Stimulated activated CD4-positive, alpha-beta T cell treated with anti-CD3 and anti-CD28 coated beads, Interleukin-15, amount 100 ng/mL, for 48 hours (primary cell): ENCODE results near the gene MRPL50.
"Not testable (repeated sequence)": the region's sequence is repeated elsewhere in the genome, so short reads cannot be mapped to it uniquely, and the experiment has no call there.

ENCODE experiments used
- DNase-seq, 2 donors: peaks; one replicate each; pipeline ENCODE4 v3.0.0-alpha.2; 2020; ENCODE audit warnings: low read depth in 2 of 2

The MRPL50 gene

DNA sequence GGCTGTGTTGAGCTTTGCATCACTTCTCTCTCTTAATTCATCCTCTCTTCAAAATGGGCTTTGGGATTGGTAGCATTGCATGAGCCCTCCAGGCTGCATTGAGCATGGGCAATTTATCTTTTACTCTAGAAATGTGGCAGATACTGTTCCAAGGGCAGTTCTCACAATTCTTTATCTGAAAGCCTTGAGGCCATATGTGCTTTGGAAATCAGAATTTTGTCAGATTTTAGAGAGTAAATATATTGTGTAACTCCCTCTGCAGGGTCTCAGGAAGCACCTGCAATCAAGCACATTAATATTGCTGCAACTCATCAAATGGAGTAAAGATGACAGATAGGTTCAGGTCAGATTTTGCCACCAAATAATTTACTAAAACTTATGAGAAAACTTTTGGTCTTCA is 19.6 kb upstream of the MRPL50 start:
- no peak for DNase-seq

DNA sequence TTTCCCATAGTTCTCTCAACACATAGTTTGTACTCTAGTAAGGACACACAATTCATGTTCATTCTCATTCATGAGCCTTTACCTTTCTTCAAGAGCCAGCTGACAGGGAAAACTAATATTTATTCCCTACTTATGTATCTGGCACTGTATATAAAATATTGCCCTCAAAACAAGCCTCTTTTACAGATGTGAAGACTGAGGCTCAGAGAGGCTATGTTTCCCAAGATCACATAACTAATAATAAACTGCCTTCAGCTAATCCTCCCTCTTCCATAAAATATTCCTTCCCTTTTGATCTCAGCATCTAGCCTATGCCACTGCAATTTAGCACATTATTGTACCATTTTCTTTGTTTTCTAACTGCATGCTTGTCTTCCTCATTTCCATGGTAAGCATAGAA is 19.0 kb upstream of the MRPL50 start:
- DNase-seq = no peak

DNA sequence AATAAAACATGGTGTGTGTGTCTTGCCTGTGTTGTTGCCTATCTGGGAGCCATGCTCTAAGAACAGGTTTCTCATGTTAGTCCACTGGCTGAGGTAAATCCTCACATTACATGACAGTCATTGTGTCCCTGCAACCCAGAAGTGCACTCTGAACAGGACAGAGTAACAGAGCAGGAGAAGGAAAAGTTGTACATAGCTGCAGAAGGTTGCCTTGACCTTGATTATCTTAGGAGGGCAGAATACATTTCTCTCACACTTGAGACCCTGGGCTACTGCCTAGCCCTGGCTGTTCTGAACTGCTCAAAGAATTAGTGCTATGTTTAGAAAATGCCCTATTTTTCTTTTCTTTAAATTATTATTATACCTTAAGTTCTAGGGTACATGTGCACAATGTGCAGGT is 17.2 kb upstream of the MRPL50 start:
- DNase-seq = no peak

DNA sequence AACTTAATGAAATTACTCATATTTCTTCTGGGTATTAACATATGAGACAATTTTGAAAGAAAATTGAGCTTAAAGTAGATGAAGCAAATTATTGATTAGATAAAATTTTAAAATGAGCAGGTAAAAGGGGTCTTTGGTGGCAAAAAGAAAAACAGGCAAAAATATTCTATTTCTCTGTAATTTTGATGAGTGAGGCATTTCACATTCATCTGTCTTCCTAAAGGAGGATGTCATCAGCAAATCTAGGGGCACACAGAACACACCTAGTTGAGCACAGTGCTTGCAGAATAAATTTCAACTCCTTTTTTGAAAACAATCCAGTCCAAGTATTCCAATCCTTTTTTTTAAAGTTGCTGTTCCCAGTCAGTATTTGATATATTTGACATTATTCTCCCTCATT is 16.4 kb upstream of the MRPL50 start:
- no peak for DNase-seq

DNA sequence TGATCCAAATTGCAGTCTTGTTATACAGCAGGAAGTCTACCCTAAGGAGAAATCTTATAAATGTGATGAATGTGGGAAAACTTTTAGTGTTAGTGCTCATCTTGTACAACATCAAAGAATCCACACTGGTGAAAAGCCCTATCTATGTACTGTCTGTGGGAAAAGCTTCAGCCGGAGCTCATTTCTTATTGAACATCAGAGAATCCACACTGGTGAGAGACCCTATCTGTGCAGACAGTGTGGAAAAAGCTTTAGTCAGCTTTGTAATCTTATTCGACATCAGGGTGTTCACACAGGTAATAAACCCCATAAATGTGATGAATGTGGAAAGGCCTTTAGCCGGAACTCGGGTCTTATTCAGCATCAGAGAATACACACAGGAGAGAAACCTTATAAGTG is 10.7 kb upstream of the MRPL50 start:
- DNase-seq = no peak

DNA sequence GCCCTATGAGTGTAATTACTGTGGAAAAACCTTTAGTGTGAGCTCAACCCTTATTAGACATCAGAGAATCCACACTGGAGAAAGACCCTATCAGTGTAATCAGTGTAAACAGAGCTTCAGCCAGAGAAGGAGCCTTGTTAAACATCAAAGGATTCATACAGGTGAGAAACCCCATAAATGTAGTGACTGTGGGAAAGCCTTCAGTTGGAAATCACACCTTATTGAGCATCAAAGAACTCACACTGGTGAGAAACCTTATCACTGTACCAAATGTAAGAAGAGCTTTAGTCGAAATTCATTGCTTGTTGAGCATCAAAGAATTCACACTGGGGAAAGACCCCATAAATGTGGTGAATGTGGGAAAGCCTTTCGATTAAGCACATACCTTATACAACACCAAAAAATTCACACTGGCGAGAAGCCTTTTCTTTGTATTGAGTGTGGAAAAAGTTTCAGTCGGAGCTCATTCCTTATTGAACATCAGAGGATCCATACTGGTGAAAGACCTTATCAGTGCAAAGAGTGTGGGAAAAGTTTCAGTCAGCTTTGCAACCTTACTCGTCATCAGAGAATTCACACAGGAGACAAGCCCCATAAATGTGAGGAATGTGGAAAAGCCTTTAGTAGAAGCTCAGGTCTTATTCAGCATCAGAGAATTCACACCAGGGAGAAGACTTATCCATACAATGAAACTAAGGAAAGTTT is 10.1 kb upstream of the MRPL50 start:
- DNase-seq = no peak

DNA sequence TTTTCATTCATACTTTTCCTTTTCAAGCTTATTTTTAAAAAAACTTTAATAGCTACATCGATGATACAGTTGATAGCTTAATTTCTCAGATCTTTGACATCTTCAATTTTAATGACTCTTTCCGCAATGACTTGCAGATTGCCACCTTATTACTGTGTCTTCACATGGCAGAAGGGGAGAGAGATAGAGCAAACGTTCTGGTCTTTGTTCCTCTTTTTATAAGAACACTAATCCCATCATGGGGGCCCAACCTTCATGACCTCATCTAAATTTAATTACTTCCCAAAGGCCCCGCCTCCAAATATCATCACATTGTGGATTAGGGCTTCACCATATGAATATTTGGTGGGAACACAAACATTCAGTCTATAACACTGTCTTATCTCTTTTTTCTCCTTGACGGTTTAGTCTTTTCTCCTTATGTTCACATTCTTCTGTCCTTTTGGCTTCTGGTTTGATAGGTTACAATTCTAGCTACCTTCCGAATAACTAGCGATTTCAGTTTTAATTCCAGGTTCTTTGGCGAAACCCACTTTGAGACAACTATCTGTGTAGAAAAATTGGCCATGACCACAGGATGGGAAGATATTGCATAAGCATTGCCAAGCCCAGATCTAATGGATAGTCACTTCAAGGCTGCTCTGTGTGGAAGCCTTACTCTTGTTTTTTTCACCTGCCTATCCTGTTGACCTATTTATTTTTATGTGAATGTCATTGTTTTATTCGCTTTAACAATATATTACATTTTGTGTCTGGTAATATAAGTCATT is 5.3 kb upstream of the MRPL50 start:
- DNase-seq = no peak

DNA sequence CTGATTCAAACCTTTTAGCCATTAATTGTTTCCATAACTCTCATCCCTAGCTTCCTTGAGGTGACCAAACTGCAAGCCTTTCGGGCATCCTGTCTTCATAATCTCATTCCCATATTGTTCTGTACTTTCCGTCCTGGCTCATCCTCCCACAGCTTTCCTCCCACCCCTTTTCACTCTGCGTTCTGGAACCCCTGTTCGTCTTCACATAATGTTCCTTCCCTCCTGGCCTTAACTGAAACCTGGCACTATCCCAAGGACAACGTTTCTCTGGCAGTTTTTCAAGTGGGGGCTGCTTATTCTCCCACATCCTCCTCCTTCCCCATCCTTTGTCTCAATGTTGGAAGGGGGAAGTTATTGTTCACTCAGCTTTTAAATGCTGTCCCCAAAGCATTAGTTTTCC is 1.7 kb upstream of the MRPL50 start:
- DNase-seq = no peak

DNA sequence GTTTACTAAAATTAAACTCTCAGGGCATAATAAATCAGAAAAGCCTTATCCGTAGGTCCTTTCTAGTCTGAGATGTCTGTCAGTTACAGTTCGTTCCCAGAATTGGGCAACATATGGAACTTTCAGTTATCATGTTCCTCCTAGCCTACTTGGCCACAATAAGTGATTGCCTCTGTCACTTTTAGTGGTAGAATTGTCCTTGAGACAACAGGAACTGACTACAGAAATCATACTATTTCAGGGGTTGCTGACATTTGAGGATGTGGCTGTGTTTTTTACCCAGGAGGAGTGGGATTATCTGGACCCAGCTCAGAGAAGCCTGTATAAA is 1.2 kb upstream of the MRPL50 start:
- no peak for DNase-seq

DNA sequence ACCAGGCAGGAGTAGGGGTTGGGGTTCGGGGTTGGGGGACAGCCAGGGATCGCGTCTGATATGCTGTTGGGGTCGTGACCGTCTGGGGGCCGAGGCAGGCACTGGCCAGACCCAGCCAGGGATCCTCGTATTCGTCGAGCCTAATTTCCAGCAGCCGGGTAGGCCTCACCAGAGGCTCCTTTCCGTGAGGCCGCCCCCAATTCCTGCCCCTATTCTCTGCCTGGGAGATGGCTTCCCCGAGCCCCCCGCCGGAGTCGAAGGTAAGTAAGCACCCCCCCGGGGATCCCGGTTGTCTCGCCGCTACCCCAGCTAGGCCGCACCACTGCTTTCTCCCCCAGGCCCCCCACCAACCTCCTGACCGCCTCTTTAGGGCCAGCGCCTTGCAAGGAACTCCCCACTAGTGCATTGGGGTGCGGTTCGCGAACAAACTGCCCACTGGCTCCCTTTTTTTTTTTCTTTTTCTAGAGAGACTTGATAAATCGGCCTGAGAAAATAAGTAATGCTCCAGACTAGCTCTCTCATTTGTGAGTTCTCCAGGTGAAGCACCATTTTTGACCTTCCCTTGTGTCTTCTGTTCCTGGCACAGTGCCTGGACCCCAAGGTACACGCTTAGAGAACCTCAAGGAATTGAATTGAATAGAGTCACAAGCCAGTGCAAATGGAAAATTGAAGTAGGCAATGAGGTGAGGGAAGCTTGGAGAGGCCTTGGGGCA is 668 bp upstream of the MRPL50 start:
- DNase-seq = no peak

DNA sequence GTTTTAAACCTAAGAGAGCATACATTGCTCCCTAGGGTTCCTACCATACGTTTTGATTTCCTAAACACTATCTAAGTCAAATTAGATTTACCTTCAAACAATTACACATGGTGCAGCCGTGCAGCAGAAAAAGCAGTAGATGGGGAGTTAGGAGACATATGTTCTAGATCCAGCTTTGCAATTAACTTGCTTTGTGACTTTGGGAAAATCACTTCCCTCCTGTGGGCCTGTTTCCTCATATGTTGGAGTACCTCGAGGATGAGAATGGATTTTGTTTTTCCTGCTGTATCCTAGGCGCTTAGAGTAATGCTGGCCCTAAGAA is 711 bp downstream of the MRPL50 start:
- no peak for DNase-seq

DNA sequence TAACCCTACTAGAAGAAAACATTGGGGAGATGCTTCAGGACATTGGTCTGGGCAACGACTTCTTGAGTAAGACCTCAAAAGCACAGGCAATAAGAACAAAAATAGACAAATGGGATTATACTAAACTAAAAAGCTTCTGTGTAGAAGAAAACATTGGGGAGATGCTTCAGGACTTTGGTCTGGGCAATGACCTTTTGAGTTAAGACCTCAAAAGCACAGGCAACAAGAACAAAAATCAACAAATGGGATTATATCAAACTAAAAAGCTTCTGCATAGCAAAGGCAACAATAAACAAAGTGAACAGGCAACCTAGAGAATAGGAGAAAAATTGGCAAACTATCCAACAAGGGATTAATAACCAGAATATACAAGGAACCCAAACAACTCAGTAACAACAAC is 3.7 kb downstream of the MRPL50 start:
- DNase-seq = no peak

DNA sequence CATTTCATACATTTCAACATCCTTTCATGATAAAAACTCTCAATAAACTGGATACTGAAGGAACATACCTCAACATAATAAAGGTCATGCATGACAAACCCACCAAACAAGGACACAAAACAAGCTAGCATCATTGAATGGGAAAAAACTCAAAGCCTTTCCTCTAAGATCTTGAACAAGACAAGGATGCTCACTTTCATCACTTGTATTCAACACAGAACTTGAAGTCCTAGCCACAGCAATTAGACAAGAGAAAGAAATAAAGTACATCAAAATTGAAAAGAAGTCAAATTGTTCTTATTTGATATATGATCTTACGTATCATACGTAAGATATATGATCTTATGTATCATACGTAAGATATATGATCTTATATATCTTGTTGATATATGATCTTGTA is 5.3 kb downstream of the MRPL50 start:
- DNase-seq = no peak

DNA sequence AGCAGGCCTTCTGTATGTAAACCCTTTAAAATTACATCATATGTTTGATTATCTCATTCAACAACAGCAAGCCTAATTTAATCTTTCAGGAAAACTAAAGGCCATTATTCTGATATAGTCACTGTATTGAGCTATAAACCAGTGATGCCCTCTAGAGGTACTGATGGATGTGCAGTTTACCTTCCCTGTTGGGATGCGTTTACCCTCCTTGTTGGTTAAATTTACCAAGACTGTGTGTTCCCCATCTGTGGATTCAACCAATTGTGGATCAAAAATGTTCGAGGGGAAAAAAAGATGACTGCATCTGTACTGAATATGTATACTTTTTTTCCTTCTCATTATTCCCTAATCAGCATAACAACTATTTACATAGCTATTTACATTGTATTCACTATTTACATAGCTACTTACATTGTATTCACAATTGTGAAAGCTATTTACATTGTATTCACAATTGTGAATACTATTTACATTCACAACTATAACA is 9.9 kb downstream of the MRPL50 start:
- DNase-seq = no peak

DNA sequence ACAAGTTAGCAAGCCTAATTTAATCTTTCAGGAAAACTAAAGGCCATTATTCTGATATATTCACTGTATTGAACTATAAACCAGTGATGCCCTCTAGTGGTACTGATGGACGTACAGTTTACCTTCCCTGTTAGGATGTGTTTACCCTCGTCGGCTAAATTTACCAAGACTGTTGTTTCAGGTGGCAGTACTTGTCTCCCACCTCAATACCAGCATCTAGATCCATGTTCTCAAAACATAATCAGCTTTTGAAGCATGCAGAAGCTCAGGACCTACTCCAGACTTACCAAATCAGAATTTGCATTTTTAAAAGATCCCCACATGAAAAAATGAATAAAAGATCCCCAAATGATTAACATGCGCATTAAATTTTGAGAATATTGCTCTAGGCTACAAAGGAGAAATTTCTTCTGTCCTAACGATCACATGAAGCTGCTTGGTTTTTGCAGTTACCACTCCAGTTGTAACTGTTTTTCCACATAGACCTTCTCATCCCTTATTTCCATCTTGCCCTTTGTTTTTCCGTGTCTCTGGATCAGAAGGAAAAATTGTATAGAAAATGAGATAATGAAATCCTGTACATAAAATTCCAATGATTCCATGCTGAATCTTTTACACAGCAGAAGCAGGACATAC is 10.4 kb downstream of the MRPL50 start:
- DNase-seq = no peak

DNA sequence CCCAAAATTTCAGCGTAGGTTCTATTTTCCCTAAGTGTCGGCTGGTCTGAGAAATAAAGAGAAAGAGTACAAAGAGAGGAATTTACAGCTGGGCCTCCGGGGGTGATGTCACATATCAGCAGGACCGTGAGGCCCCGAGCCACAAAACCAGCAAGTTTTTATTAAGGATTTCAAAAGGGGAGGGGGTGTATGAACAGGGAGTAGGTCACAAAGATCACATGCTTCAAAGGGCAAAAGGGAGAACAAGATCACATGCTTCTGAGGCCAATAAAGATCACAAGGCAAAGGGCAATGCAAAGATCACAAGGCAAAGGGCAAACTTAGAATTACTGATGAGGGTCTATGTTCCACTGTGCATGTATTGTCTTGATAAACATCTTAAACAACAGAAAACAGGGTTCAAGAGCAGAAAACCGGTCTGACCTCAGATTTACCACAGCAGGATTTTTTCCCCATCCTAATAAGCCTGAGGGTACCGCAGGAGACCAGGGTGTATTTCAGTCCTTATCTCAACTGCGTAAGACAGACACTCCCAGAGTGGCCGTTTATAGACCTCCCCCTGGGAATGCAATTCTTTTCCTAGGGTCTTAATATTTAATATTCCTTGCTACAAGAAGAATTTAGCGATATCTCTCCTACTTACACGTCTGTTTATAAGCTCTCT is 13.4 kb downstream of the MRPL50 start, which contains the start of gene BAAT:
Gene BAAT (minus strand): TSS at position 134 of the 664 bp plus-strand sequence. CDS start 13,602 bp downstream, outside the sequence.
- DNase-seq = not testable (repeated sequence)

DNA sequence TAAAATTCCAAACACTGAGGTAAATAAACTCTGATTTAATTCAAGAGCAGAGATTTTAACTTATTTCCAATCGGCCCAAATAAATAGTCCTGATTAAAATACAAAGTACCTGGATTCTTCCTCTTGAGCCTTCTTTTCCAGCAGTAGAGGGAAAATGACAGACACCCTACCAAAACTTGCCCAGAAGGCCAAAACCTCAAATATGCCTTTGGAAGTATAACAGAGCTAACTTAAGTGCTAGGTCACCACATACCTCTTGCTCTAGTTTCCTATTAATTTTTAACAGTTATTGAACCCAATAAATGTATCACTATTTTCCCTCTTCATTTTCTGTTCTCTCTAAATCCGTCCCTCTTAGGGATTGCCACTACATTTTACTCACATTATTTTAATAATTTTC is 15.1 kb downstream of the MRPL50 start:
- no peak for DNase-seq

DNA sequence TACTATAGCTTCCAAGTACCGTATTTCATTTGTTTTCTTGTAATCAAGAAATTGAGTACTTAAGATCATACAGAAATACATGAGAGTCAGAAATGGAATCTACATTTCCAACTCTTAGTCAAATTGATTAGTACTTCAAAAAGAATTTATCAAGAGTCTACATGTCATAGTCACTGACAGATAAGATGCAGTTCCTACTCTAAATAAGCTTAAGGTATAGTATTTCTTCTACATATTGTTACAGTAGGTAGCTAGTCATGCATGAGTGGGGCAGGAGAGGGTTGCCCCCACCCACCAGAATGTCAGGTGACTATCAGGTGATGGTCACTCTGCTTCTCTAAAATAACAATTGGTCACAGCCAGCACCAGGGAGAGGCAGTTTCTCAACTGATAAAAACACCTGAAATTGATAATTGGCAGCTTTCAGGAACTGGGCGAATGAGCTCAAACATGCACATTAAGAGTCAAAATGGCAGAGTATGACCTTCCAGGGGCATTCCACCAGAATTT is 16.5 kb downstream of the MRPL50 start:
- DNase-seq = no peak

DNA sequence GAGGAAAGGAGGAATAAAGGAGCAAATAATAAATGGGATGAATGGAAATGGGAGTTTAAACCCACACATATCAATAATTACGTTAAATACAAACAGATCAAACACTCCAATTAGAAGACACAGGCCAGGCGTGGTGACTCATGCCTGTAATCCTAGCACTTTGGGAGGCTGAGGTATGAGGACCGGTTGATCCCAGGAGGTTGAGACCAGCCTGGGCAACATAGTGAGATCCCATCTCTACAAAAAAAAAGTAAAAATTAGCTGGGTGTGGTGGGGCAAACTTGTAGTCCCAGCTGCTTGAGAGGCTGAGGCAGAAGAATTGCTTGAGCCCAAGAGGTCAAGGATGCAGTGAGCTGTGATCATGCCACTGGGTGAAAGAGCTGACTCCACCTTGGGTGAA is 17.3 kb downstream of the MRPL50 start:
- no peak for DNase-seq

DNA sequence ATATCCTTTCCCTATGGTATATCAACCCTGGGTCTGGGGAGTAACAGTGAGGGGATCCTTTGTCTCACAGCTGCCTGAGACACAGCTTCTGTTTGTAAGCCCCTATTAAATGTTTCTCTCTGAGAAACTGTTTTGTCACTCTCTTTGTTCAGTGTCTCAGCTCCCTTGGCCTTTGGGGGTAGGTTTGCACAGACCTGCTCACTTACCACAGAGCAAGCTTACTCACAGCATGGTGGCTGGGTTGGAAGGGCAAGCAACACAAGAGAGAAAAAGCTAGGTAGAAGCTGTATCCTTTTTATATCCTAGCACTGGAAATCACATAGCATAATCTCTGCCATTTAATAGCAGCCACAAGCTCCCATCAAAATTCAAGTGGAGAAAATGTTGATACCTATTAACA is 18.1 kb downstream of the MRPL50 start:
- no peak for DNase-seq

DNA sequence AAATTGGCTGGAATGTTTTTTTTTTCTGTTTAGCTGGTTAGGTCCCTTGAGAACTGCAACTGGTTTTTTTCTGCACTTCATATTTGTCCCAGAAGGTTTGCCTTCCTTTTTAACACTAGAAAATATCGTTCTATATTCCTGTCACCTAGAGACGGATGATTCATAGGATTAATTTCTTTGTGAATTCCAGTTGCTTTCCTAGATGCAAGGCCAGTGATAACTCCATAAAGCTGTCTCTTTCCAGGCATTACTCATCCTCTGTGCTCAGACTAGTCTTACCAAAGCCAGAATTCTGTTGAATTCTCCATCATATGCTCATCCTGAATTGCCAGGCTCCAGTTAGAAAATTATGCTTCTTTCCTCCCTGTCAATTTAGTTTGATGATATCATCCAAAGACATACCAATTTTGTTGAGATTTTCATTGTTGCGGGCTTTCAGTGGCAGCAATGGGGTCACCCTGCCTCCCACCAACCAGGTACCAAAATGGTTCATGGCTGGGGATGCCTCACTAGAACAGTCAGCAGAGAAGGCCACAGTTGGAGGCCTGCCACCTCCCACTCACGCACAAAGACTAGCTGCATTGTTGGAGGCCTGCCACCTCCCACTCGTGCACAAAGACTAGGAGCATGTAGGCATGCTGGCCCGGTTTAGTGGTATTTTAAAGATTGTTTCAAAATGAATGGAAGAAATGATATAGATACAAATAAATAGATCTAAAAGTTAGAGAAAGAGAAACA is 22.1 kb downstream of the MRPL50 start:
- DNase-seq = no peak
